K562 (cell line): Measurements from ENCODE around the gene DLG4. TPM values are rescaled to one million over a fixed set of nuclear protein-coding genes. Genes with fewer than 3 reads are reported as not detected.
A peak's percentile ranks its signal among the peaks of the same experiment; 100 is the strongest.

Experiments
- EGR1 ChIP-seq: fragments of 450-650 bp; conservative IDR thresholded peaks from 2 replicates; pipeline ENCODE4 v1.6.1; 2017; ENCODE audit warnings: mild to moderate bottlenecking
- HCFC1 ChIP-seq: IDR thresholded peaks from 2 replicates; pipeline ENCODE4 v1.6.1; 2012; ENCODE audit warnings: low read depth, low read length, improper control_type of control experiment
- KDM1A ChIP-seq, 2 experiments: fragments of 450-650 bp; IDR thresholded peaks; 2 replicates each; pipeline ENCODE4 v1.6.1; 2016; ENCODE audit warnings: mild to moderate bottlenecking in 2 of 2
- KDM4B ChIP-seq, 2 experiments: fragments of 450-650 bp in 1 of 2; sonication (generic) in 1 of 2; IDR thresholded peaks; 2 replicates each; pipeline ENCODE4 v1.6.1; 2016 to 2017; ENCODE audit warnings: borderline replicate concordance in 2 of 2, antibody characterized with exemption in 1 of 2, low read depth in 1 of 2, mild to moderate bottlenecking in 1 of 2
- LCOR ChIP-seq: sonication (generic); formaldehyde crosslinking; IDR thresholded peaks from 2 replicates; pipeline ENCODE4 v1.8.0; 2022; ENCODE audit warnings: mild to moderate bottlenecking, missing genetic modification reagents
- NFIC ChIP-seq: fragments of 450-650 bp; IDR thresholded peaks from 2 replicates; pipeline ENCODE4 v1.6.1; 2017; ENCODE audit warnings: mild to moderate bottlenecking, inconsistent platforms
- NR2C2 ChIP-seq, 2 experiments: fragments of 200-800 bp in 1 of 2; sonication (Bioruptor generic) in 1 of 2; sonication (generic) in 1 of 2; formaldehyde crosslinking in 1 of 2; IDR thresholded peaks; 2 replicates each; pipeline versions ENCODE4 v1.6.1 to v1.8.0; 2016 to 2022; ENCODE audit warnings: mild to moderate bottlenecking in 1 of 2, missing compliant biosample characterization in 1 of 2, missing genetic modification characterization in 1 of 2, missing genetic modification reagents in 1 of 2
- SUPT5H ChIP-seq: fragments of 450-650 bp; IDR thresholded peaks from 2 replicates; pipeline ENCODE4 v1.6.1; 2016
- ZC3H11A ChIP-seq: IDR thresholded peaks from 2 replicates; pipeline ENCODE4 v1.6.1; 2012; ENCODE audit warnings: low read depth, low read length, improper control_type of control experiment
- ZFP36 ChIP-seq: fragments of 150-350 bp; IDR thresholded peaks from 2 replicates; pipeline ENCODE4 v1.6.1; 2018; ENCODE audit warnings: low read length, low read depth; ENCODE audit not compliant: partially characterized antibody
- ZNF133 ChIP-seq: fragments of 250-450 bp; sonication (Bioruptor Pico); IDR thresholded peaks from 2 replicates; pipeline ENCODE4 v1.4.0; 2020; ENCODE audit warnings: mild to moderate bottlenecking
- polyA plus RNA-seq, 8 experiments: library from polyadenylated mRNA; depleted of rRNA in 4 of 8; stranded (reverse) in 5 of 8; unstranded in 3 of 8; fragments of >200 nt; fragmentation: Nextera tagmentation in 2 of 8; fragmentation: Illumina TruSeq in 1 of 8; extraction: Ambion mirVana in 2 of 8; extraction: Trizol in 1 of 8; gene quantifications; 2 replicates each; pipeline versions ENCODE4 v1.2.1 to v1.2.3, GENCODE V29; 2011 to 2014; ENCODE audit warnings: inconsistent platforms in 1 of 8, missing spikeins in 1 of 8
- total RNA-seq, 7 experiments: library from RNA; depleted of rRNA in 6 of 7; stranded (reverse); fragments of >200 nt in 6 of 7; fragmentation: Illumina TruSeq in 2 of 7; extraction: Trizol in 2 of 7; gene quantifications; 2 replicates each; pipeline versions ENCODE4 v1.2.1 to v1.2.3, GENCODE V29; 2011 to 2021; ENCODE audit warnings: low replicate concordance in 1 of 7

Gene DLG4
- total and polyA plus RNA-seq, 9 of the 15 experiments (the other 6 are each of a cell fraction or from before 2014, with no cell fraction given) = 0.03 to 12.0 (median 4.1) TPM

DNA sequence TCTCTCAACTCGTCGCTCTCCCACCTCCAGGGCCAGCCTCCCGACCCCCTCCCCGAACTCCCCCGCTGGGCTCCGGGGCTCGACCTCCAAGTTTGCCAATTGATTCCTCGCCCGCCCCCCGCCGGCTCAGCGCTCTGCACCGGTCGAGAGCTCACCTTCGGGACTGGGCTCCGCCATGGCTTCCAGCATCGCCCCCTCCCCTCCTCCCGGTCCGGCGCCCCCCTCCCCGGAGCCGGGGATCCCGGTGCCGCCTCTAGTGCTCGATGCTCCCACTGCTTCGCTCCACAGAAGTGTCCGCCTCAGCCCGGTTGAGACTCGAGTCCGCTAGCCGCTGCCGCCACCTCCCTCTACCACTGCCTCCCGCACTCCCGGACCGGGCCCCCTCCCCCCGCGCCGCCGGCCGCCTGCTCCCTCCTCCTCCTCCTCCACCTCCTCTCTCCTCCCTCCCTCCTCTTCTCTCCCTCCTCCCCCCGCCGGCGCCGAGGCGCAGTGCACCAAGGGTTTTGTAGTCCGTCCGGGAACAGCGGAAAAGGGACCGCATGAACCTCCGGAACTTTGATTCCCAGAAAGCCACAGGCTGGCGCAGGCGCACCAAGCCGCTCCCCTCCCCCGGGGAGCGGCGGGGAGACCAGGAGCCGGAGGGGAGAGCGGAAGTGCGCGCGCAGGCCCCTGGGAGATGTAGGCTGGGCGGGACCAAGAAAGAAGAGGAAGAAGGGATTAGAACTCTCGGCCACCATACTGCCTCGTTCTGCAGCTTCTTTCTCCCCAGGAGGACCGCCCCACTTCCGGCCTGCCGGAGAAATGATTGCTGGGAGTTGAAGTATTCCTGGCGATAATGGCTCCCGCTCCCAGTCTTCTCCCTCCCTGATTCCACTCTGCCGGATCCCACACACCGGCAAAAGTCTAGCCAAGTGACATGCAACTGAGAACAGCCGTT is 19.7 kb upstream of the DLG4 start, which contains the start of gene PHF23 (continued):
- no peak for TF ChIP-seq NR2C2 (CRISPR knock-in tag; IDR thresholded peaks at IDR 0.05)
- peak; percentile 87 for TF ChIP-seq NR2C2 (tag; IDR thresholded peaks at IDR 0.05)
- peak; percentile 92 for TF ChIP-seq HCFC1
- TF ChIP-seq ZC3H11A = no peak
- peak; percentile 17; the same call in 1 of the 2 replicates for TF ChIP-seq LCOR
- TF ChIP-seq KDM4B (IDR thresholded peaks at IDR 0.05; ENCODE audit: borderline replicate concordance in 2 of 2, low read depth in 1 of 2) = peak in 1 of 2 experiments; percentile 93; a peak in 2 of 4 replicates
- TF ChIP-seq KDM1A (IDR thresholded peaks at IDR 0.05) = peak in 1 of 2 experiments; percentile 65; a peak in 2 of 4 replicates
- 0 out of 2 replicates have a peak, but pooled peaks have one; percentile 8 for TF ChIP-seq NFIC
- peak; percentile 70 for TF ChIP-seq SUPT5H
- no peak for TF ChIP-seq ZNF133 (CRISPR knock-in tag)
- peak; percentile 71 for TF ChIP-seq EGR1
- peak; percentile 41 for TF ChIP-seq ZFP36
